ENCODE measurements around the gene FAM3A. TPM values are rescaled to one million over a fixed set of nuclear protein-coding genes. Genes with fewer than 3 reads are reported as not detected.
A peak's percentile ranks its signal among the peaks of the same experiment; 100 is the strongest.

Gene FAM3A
- total RNA-seq, 1 donor from 2014 or later: 4.5 TPM

GRCh38 chrX:154539077-154539476 is 23.0 kb upstream of the FAM3A start:
- Histone ChIP-seq H2AFZ (replicated peaks) (no peak overlapping the region), H3K27me3 (no peaks in the 10 kb centered on the region), H3K4me3 (no peak overlapping the region), H3K9ac (no peak overlapping the region), H3K4me2 (no peak overlapping the region), H4K20me1 (ENCODE audit: low read depth) (no peaks in the 10 kb centered on the region), H3K79me2 (ENCODE audit: low read depth) (no peaks in the 10 kb centered on the region), H3F3A (ENCODE audit: low read depth) (no peaks in the 10 kb centered on the region), H3K9me3 (ENCODE audit: low read depth) (no peaks in the 10 kb centered on the region), H3K36me3 (no peaks in the 10 kb centered on the region), H3K27ac (no peak overlapping the region), H3K4me1 (no peaks in the 10 kb centered on the region)
- H3K9me3 Mint-ChIP-seq: peaks cover 7% of the 10 kb centered on the region
- H3K36me3 Mint-ChIP-seq: peaks cover 5% of the 10 kb centered on the region
- H3K27me3 Mint-ChIP-seq (ENCODE audit: insufficient read depth, low read depth): peaks cover 2% of the 10 kb centered on the region
- no peak for TF ChIP-seq EZH2 (IDR thresholded peaks at IDR 0.05)
- no peak for TF ChIP-seq CTCF (IDR thresholded peaks at IDR 0.05)
- no peak overlapping the region for H3K27ac Mint-ChIP-seq
- H3K4me1 Mint-ChIP-seq: no peaks in the 10 kb centered on the region
- H3K4me3 Mint-ChIP-seq: no peak overlapping the region
- no peak for DNase-seq (ENCODE audit: low spot score)

GRCh38 chrX:154535892-154536291 is 19.9 kb upstream of the FAM3A start:
- Histone ChIP-seq H3K27ac (no peak overlapping the region), H3K4me3 (no peak overlapping the region), H3K4me1 (no peaks in the 10 kb centered on the region), H3K27me3 (no peaks in the 10 kb centered on the region), H3K36me3 (no peaks in the 10 kb centered on the region), H4K20me1 (ENCODE audit: low read depth) (no peaks in the 10 kb centered on the region), H3K79me2 (ENCODE audit: low read depth) (no peaks in the 10 kb centered on the region), H3K9ac (no peak overlapping the region), H3K4me2 (no peak overlapping the region), H3F3A (ENCODE audit: low read depth) (no peaks in the 10 kb centered on the region), H2AFZ (replicated peaks) (no peak overlapping the region), H3K9me3 (ENCODE audit: low read depth) (no peaks in the 10 kb centered on the region)
- peak overlapping the region; percentile 10 for H3K4me3 Mint-ChIP-seq
- H3K4me1 Mint-ChIP-seq: no peaks in the 10 kb centered on the region
- peaks cover 3% of the 10 kb centered on the region for H3K36me3 Mint-ChIP-seq
- H3K27ac Mint-ChIP-seq: no peak overlapping the region
- no peak for DNase-seq (ENCODE audit: low spot score)
- peaks cover 2% of the 10 kb centered on the region for H3K27me3 Mint-ChIP-seq (ENCODE audit: insufficient read depth, low read depth)
- H3K9me3 Mint-ChIP-seq: peaks cover 10% of the 10 kb centered on the region
- TF ChIP-seq EZH2phosphoT487 (IDR thresholded peaks at IDR 0.05): no peak
- no peak for TF ChIP-seq CTCF (IDR thresholded peaks at IDR 0.05)
- no peak for TF ChIP-seq EZH2 (IDR thresholded peaks at IDR 0.05)

GRCh38 chrX:154534526-154535322 is 18.7 kb upstream of the FAM3A start:
- Mint-ChIP-seq H3K27me3 (ENCODE audit: insufficient read depth, low read depth) (peaks cover 5% of the 10 kb centered on the region), H3K4me1 (no peaks in the 10 kb centered on the region), H3K27ac (no peak overlapping the region), H3K9me3 (peaks cover 14% of the 10 kb centered on the region), H3K36me3 (peaks cover 3% of the 10 kb centered on the region), H3K4me3 (no peak overlapping the region)
- no peaks in the 10 kb centered on the region for H4K20me1 ChIP-seq (ENCODE audit: low read depth)
- no peak overlapping the region for H3K9ac ChIP-seq
- no peaks in the 10 kb centered on the region for H3K36me3 ChIP-seq
- H3K27me3 ChIP-seq: no peaks in the 10 kb centered on the region
- no peaks in the 10 kb centered on the region for H3F3A ChIP-seq (ENCODE audit: low read depth)
- TF ChIP-seq EZH2phosphoT487 (IDR thresholded peaks at IDR 0.05): no peak
- TF ChIP-seq CTCF (IDR thresholded peaks at IDR 0.05): peak; percentile 84
- no peak for TF ChIP-seq EZH2 (IDR thresholded peaks at IDR 0.05)
- no peaks in the 10 kb centered on the region for H3K9me3 ChIP-seq (ENCODE audit: low read depth)
- no peak overlapping the region for H2AFZ ChIP-seq (replicated peaks)
- H3K4me1 ChIP-seq: no peaks in the 10 kb centered on the region
- H3K4me3 ChIP-seq: no peak overlapping the region
- no peaks in the 10 kb centered on the region for H3K79me2 ChIP-seq (ENCODE audit: low read depth)
- H3K4me2 ChIP-seq: no peak overlapping the region
- DNase-seq (ENCODE audit: low spot score): peak; percentile 92
- H3K27ac ChIP-seq: no peak overlapping the region

Measured in neural progenitor cell (in vitro differentiated cells).